Ishikawa (cell line): Measurements from ENCODE around the gene RBMX2.

Experiments used
- CEBPB ChIP-seq: IDR thresholded peaks from 2 replicates; pipeline ENCODE4 v1.6.1; 2012
- EGR1 ChIP-seq: IDR thresholded peaks from 2 replicates; pipeline ENCODE4 v1.6.1; 2012
- EP300 ChIP-seq: IDR thresholded peaks from 2 replicates; pipeline ENCODE4 v1.6.1; 2012; ENCODE audit warnings: borderline replicate concordance
- MAX ChIP-seq: IDR thresholded peaks from 2 replicates; pipeline ENCODE4 v1.6.1; 2012
- RAD21 ChIP-seq: IDR thresholded peaks from 2 replicates; pipeline ENCODE4 v1.6.1; 2012; ENCODE audit warnings: low read depth
- REST ChIP-seq: IDR thresholded peaks from 2 replicates; pipeline ENCODE4 v1.6.1; 2012; ENCODE audit warnings: low read depth, mild to moderate bottlenecking
- TAF1 ChIP-seq: IDR thresholded peaks from 2 replicates; pipeline ENCODE4 v1.6.1; 2012; ENCODE audit warnings: low read depth, mild to moderate bottlenecking
- TEAD4 ChIP-seq: IDR thresholded peaks from 2 replicates; pipeline ENCODE4 v1.6.1; 2012
- YY1 ChIP-seq: IDR thresholded peaks from 2 replicates; pipeline ENCODE4 v1.6.1; 2012; ENCODE audit warnings: low read depth
- ZBTB7A ChIP-seq: IDR thresholded peaks from 2 replicates; pipeline ENCODE4 v1.6.1; 2012; ENCODE audit warnings: low read depth

GRCh38 chrX:130414800-130415199, 13.0 kb downstream of the RBMX2 start:
- TF ChIP-seq YY1 (no peak), CEBPB (no peak), MAX (no peak), RAD21 (no peak), TEAD4 (no peak), TAF1 (no peak), EP300 (no peak), ZBTB7A (no peak), REST (no peak), EGR1 (no peak)
